Measurements from ENCODE around the gene SUPT3H. TPM values are rescaled to one million over a fixed set of nuclear protein-coding genes. Genes with fewer than 3 reads are reported as not detected.

Gene SUPT3H
- total RNA-seq, 4 donors from 2014 or later, result 6.0 to 9.0 (median 6.2) TPM

DNA sequence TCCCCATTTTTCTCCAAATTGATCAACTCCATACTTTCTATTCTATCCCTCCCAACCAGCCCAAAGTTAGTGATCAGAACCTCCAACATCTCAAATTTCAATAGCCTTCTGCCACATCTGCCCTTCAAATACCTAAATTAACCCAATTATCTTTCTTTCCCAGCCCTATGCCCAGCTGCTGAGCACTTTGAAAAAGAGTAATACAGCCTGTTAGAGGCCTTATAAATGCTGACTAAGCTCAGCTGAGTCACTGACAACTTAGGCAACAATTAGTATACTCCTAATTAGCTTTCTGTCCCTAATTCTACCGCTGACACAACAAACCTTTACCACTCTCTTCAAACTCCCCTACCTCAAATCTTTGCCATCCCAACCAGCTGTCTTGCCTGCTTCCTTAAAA, 26.1 kb downstream of the SUPT3H start:
- TF ChIP-seq, protein P1, sequence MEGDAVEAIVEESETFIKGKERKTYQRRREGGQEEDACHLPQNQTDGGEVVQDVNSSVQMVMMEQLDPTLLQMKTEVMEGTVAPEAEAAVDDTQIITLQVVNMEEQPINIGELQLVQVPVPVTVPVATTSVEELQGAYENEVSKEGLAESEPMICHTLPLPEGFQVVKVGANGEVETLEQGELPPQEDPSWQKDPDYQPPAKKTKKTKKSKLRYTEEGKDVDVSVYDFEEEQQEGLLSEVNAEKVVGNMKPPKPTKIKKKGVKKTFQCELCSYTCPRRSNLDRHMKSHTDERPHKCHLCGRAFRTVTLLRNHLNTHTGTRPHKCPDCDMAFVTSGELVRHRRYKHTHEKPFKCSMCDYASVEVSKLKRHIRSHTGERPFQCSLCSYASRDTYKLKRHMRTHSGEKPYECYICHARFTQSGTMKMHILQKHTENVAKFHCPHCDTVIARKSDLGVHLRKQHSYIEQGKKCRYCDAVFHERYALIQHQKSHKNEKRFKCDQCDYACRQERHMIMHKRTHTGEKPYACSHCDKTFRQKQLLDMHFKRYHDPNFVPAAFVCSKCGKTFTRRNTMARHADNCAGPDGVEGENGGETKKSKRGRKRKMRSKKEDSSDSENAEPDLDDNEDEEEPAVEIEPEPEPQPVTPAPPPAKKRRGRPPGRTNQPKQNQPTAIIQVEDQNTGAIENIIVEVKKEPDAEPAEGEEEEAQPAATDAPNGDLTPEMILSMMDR (IDR thresholded peaks at IDR 0.05; ENCODE audit: low read depth), result no peak

DNA sequence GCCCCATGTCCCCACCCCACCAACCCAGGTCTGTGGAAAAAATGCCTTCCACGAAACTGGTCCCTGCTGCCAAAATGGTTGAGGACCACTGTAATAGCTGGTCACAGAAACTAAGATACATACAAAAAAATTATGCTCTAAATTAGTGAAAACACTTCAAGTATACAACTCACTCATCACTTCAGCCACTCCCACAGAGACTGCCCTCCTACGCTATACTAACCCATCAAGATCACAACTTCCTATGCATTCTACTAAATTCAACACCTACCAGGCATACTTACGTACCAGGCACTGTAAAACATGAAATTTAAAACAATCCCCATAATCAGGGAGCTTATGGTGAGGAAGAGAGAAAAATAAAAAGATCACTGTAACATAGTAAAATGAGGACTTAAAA, 26.7 kb downstream of the SUPT3H start:
- TF ChIP-seq, protein P1 (IDR thresholded peaks at IDR 0.05; ENCODE audit: low read depth), result no peak

DNA sequence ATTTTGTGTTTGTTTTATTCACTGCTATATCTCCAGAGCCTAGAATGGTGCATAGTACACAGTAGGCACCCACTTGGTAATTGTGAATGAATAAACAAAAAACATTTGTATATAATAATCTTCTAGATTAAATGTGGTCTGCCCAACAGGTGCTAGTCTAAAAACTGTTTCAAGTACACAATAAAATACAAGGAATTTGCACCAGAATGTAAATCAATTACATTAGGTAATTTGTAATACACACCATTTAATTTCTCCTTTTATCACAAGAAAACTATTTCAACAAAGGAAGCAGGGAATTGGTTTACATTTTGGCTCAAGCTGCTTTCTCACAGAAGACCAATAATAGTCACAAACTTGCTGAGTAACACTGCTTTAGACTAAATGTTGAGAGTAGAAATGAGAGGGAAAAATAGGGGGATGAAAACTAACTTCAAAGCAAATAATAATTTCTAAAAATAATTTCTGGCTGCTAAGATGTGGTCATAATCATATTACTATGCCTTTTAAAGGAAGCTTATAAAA, 27.5 kb downstream of the SUPT3H start:
- TF ChIP-seq, protein P1 (IDR thresholded peaks at IDR 0.05; ENCODE audit: low read depth), result no peak

DNA sequence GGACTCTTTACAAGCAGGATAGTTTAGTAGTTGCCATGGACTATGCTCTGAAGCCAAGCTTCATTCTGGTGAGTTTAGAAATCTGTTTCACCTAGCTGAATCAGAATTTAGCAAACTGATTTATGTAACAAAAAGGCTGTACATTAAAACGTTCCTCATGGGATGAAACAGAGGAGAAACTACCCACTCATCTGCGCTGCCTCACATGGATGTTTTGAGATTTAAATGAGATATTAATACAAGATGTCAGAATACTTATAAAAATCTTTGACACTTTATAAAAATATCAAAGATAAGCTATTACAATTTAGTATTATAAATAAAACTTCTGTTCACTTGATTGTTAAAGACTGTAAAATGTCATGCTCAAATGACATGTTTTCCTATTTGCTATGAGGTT, 32.8 kb downstream of the SUPT3H start:
- TF ChIP-seq, protein P1 (IDR thresholded peaks at IDR 0.05; ENCODE audit: low read depth), result no peak

DNA sequence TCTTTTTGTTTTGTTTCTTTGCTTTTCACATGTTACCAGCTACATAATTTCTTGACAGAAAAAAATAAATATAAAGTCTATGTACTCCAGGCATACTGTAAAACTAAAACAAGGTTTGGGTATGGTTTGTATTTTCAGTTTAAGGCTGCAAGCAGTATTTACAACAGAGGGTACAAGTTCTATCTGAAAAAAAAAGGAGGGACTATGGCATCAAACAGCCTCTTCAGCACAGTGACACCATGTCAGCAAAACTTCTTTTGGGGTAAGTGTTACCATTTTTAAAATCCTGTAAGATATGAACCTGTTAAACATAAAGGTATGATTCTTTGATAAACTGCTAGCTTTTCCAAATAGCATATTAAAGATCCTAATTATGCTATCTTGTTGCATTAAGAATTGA, 49.2 kb downstream of the SUPT3H start:
- TF ChIP-seq, protein P1 (IDR thresholded peaks at IDR 0.05; ENCODE audit: low read depth), result no peak

DNA sequence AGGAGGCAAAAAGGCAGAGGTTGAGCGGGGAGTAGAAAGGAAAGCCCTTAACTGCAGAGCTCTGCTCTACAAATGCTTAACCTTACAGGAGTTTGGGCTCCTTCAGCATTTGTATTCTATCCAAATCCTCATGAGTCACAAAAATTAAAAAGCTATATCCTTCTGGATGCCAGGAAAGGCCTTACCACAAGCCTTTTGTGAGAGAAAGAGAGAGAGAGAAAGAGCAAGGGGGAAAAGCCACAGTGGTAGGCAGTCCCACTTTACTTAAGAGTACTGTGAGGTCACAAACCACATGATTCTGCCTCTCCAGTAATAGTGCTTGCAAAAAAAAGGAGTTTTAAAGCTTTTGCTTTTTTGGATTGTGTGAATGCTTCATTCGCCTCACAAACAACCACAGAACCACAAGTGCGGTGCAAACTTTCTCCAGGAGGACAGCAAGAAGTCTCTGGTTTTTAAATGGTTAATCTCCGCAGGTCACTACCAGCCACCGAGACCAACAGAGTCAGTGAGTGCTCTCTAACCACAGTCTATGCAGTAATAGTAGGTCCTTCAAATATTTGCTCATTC, 49.7 kb downstream of the SUPT3H start, which contains the start of gene RUNX2:
Gene RUNX2 (plus strand): TSS at position 375 of the 567 bp plus-strand sequence. CDS start 397 bp downstream, outside the sequence.
- TF ChIP-seq, protein P1 (IDR thresholded peaks at IDR 0.05; ENCODE audit: low read depth), result no peak

DNA sequence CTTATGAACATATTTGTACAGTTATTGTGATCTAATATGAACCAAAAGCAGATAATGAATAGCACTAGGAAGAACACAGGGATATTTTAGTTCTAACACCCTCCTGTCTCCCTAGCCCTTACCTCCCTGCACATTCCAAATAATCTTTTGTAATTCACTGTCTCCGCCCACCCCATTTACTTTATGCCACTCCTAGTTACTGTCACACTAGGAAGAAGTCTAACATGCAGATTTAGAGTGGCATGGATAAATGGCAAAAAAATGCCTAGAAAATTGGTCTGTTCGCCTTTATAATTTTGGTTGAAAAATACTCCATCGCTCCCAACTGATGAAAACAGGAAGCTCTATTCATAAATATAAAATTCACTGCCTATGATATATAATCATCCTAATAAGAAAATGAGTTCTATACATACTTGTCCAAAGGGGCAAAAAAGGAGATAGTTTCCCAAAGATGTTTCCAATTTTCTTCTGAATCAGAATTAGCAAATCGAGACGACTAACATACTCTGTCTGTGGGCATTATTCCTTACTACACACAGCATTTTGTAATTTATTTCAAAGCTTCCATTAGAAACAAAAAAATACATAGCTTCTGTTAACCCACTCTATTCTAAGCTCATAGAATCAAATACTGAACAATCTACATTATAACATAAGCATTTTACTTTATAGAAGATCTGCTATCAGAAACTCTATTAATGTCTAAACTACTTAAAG, 50.9 kb downstream of the SUPT3H start:
- TF ChIP-seq, protein P1 (IDR thresholded peaks at IDR 0.05; ENCODE audit: low read depth), result no peak
